Muscle layer of colon (tissue), 2 donors: Measurements from ENCODE around the gene WEE1.

Experiments
- H3K27ac ChIP-seq: one replicate; pipeline ENCODE4 v1.7.0; 2013; ENCODE audit warnings: low read depth, mild to moderate bottlenecking, low read length, moderate library complexity
- H3K27me3 ChIP-seq, 2 donors: one replicate each; pipeline ENCODE4 v1.7.0; 2013; ENCODE audit warnings: low read length in 2 of 2, mild to moderate bottlenecking in 2 of 2; ENCODE audit not compliant: insufficient read depth in 2 of 2, control insufficient read depth in 1 of 2
- H3K36me3 ChIP-seq: one replicate; pipeline ENCODE4 v1.7.0; 2013; ENCODE audit warnings: mild to moderate bottlenecking, low read length; ENCODE audit not compliant: insufficient read depth
- H3K4me1 ChIP-seq: one replicate; pipeline ENCODE4 v1.7.0; 2013; ENCODE audit warnings: mild to moderate bottlenecking, low read length; ENCODE audit not compliant: insufficient read depth
- H3K4me3 ChIP-seq, 2 donors: one replicate each; pipeline ENCODE4 v1.7.0; 2013; ENCODE audit warnings: low read length in 2 of 2, low read depth in 1 of 2, mild to moderate bottlenecking in 1 of 2, moderate library complexity in 1 of 2
- H3K9ac ChIP-seq: one replicate; pipeline ENCODE4 v1.7.0; 2013; ENCODE audit warnings: low read length
- H3K9me3 ChIP-seq: one replicate; pipeline ENCODE4 v1.7.0; 2013; ENCODE audit warnings: mild to moderate bottlenecking, low read length
- donor health status: abdominal sarcoma.
- donor health status: Adenocarcinoma of cecum.

WEE1 gene

GRCh38 chr11:9576701-9577381 lies 3.4 kb downstream of the WEE1 start:
- H3K4me3 ChIP-seq = peak overlapping the region in 1 of 2 donors; percentile 80

GRCh38 chr11:9577556-9577955 lies 4.1 kb downstream of the WEE1 start:
- Histone ChIP-seq H3K36me3 (peaks cover 9% of the 10 kb centered on the region), H3K27me3 (no peaks in the 10 kb centered on the region), H3K4me1 (peaks cover 13% of the 10 kb centered on the region), H3K27ac (peak overlapping the region; percentile 80), H3K4me3 (peak overlapping the region; percentile 5 to 80), H3K9me3 (no peaks in the 10 kb centered on the region), H3K9ac (peak overlapping the region; percentile 95)

More at GRCh38 chr11:9576701-9577381, 3.4 kb downstream of the WEE1 start:
- Histone ChIP-seq H3K9me3 (no peaks in the 10 kb centered on the region), H3K27me3 (no peaks in the 10 kb centered on the region), H3K4me1 (peaks cover 16% of the 10 kb centered on the region), H3K36me3 (peaks cover 9% of the 10 kb centered on the region), H3K9ac (peak overlapping the region; percentile 95), H3K27ac (peak overlapping the region; percentile 80)

- H3K27me3 ChIP-seq = no peaks in the 10 kb centered on the region
- H3K27ac ChIP-seq = no peak overlapping the region
- H3K4me1 ChIP-seq = peaks cover 13% of the 10 kb centered on the region
- no peaks in the 10 kb centered on the region for H3K9me3 ChIP-seq
- H3K9ac ChIP-seq = no peak overlapping the region
- H3K4me3 ChIP-seq = no peak overlapping the region
- peaks cover 26% of the 10 kb centered on the region for H3K36me3 ChIP-seq
Observed at GRCh38 chr11:9580894-9581293, 7.4 kb downstream of the WEE1 start.

- peaks cover 33% of the 10 kb centered on the region for H3K36me3 ChIP-seq
Observed at GRCh38 chr11:9581556-9582161, 8.2 kb downstream of the WEE1 start.

GRCh38 chr11:9590717-9591116 lies 17.2 kb downstream of the WEE1 start:
- Histone ChIP-seq H3K27ac (no peak overlapping the region), H3K9me3 (no peaks in the 10 kb centered on the region), H3K36me3 (peaks cover 30% of the 10 kb centered on the region), H3K4me1 (no peaks in the 10 kb centered on the region), H3K9ac (no peak overlapping the region), H3K4me3 (no peak overlapping the region), H3K27me3 (no peaks in the 10 kb centered on the region)

More at GRCh38 chr11:9581556-9582161, 8.2 kb downstream of the WEE1 start:
- Histone ChIP-seq H3K27me3 (no peaks in the 10 kb centered on the region), H3K4me3 (no peak overlapping the region), H3K9ac (no peak overlapping the region), H3K9me3 (no peaks in the 10 kb centered on the region), H3K4me1 (peaks cover 9% of the 10 kb centered on the region), H3K27ac (no peak overlapping the region)

- Histone ChIP-seq H3K4me1 (no peaks in the 10 kb centered on the region), H3K4me3 (no peak overlapping the region), H3K9me3 (no peaks in the 10 kb centered on the region), H3K27me3 (no peaks in the 10 kb centered on the region), H3K36me3 (peaks cover under 1% of the 10 kb centered on the region), H3K9ac (no peak overlapping the region), H3K27ac (no peak overlapping the region)
Observed at GRCh38 chr11:9594267-9595046, 21.0 kb downstream of the WEE1 start.

- no peak overlapping the region for H3K9ac ChIP-seq
- H3K4me1 ChIP-seq = no peaks in the 10 kb centered on the region
- H3K36me3 ChIP-seq = no peaks in the 10 kb centered on the region
- H3K9me3 ChIP-seq = no peaks in the 10 kb centered on the region
- no peaks in the 10 kb centered on the region for H3K27me3 ChIP-seq
- no peak overlapping the region for H3K4me3 ChIP-seq
- H3K27ac ChIP-seq = no peak overlapping the region
Observed at GRCh38 chr11:9596926-9597464, 23.5 kb downstream of the WEE1 start.

- H3K27me3 ChIP-seq = no peaks in the 10 kb centered on the region
- H3K4me3 ChIP-seq = no peak overlapping the region
- H3K9me3 ChIP-seq = no peaks in the 10 kb centered on the region
- H3K9ac ChIP-seq = no peak overlapping the region
- no peaks in the 10 kb centered on the region for H3K36me3 ChIP-seq
- H3K4me1 ChIP-seq = no peaks in the 10 kb centered on the region
- H3K27ac ChIP-seq = no peak overlapping the region
Observed at GRCh38 chr11:9600166-9600565, 26.7 kb downstream of the WEE1 start.

- H3K9me3 ChIP-seq = no peaks in the 10 kb centered on the region
- no peaks in the 10 kb centered on the region for H3K4me1 ChIP-seq
- no peaks in the 10 kb centered on the region for H3K36me3 ChIP-seq
- H3K9ac ChIP-seq = no peak overlapping the region
- H3K27ac ChIP-seq = no peak overlapping the region
- no peak overlapping the region for H3K4me3 ChIP-seq
- H3K27me3 ChIP-seq = no peaks in the 10 kb centered on the region
Observed at GRCh38 chr11:9600644-9601036, 27.2 kb downstream of the WEE1 start.

- H3K9ac ChIP-seq = no peak overlapping the region
Observed at GRCh38 chr11:9601037-9601875, 27.8 kb downstream of the WEE1 start.

GRCh38 chr11:9601876-9602199 lies 28.4 kb downstream of the WEE1 start:
- no peaks in the 10 kb centered on the region for H3K9me3 ChIP-seq
- H3K4me1 ChIP-seq = no peaks in the 10 kb centered on the region
- no peaks in the 10 kb centered on the region for H3K27me3 ChIP-seq
- no peak overlapping the region for H3K27ac ChIP-seq
- H3K36me3 ChIP-seq = no peaks in the 10 kb centered on the region
- H3K9ac ChIP-seq = no peak overlapping the region
- H3K4me3 ChIP-seq = no peak overlapping the region

More at GRCh38 chr11:9601037-9601875, 27.8 kb downstream of the WEE1 start:
- no peaks in the 10 kb centered on the region for H3K36me3 ChIP-seq
- no peaks in the 10 kb centered on the region for H3K4me1 ChIP-seq
- H3K9me3 ChIP-seq = no peaks in the 10 kb centered on the region
- no peaks in the 10 kb centered on the region for H3K27me3 ChIP-seq
- H3K27ac ChIP-seq = no peak overlapping the region
- H3K4me3 ChIP-seq = no peak overlapping the region
